Keratinocyte (primary cell): Measurements from ENCODE around the gene SAC3D1. TPM values are rescaled to one million over a fixed set of nuclear protein-coding genes. Genes with fewer than 3 reads are reported as not detected.

ENCODE experiments used
- DNase-seq: peaks from one replicate; pipeline ENCODE4 v3.0.0-alpha.2; 2011; ENCODE audit warnings: low read depth, missing footprints, low spot score
- FAIRE-seq: peaks from 2 replicates; lab custom pipeline; 2011; peaks lifted over from hg19 to GRCh38; lab: Jason Lieb, UNC
- H2AFZ ChIP-seq: 2 replicates; pipeline ENCODE4 v1.6.0; 2012; ENCODE audit warnings: low read length, control low read depth, inconsistent platforms; ENCODE audit not compliant: control insufficient read depth
- H3K27ac ChIP-seq: 2 replicates; pipeline ENCODE4 v1.5.1; 2011; ENCODE audit warnings: low read length; ENCODE audit not compliant: control insufficient read depth, insufficient read depth
- H3K27me3 ChIP-seq: 3 replicates; pipeline ENCODE4 v1.6.0; 2011; ENCODE audit warnings: low read length; ENCODE audit not compliant: control insufficient read depth, insufficient read depth; ENCODE audit errors: extremely low read depth
- H3K36me3 ChIP-seq, 2 experiments: 2 replicates in 1 of 2; 3 replicates in 1 of 2; pipeline ENCODE4 v1.5.1; 2011; ENCODE audit warnings: low read length in 2 of 2, mild to moderate bottlenecking in 1 of 2; ENCODE audit not compliant: control insufficient read depth in 2 of 2, insufficient read depth in 2 of 2; ENCODE audit errors: extremely low read depth in 1 of 2
- H3K4me1 ChIP-seq: 3 replicates; pipeline ENCODE4 v1.5.1; 2011; ENCODE audit warnings: low read length; ENCODE audit not compliant: control insufficient read depth, insufficient read depth; ENCODE audit errors: extremely low read depth
- H3K4me2 ChIP-seq: 3 replicates; pipeline ENCODE4 v1.6.0; 2011; ENCODE audit warnings: low read depth, low read length; ENCODE audit not compliant: control insufficient read depth, insufficient read depth; ENCODE audit errors: extremely low read depth
- H3K4me3 ChIP-seq, 3 experiments: fragments of 200-600 bp in 1 of 3; sonication (generic) in 1 of 3; 2 replicates in 2 of 3; 3 replicates in 1 of 3; pipeline ENCODE4 v1.5.1; 2011 to 2016; ENCODE audit warnings: low read length in 3 of 3, mild to moderate bottlenecking in 3 of 3, control low read depth in 2 of 3, inconsistent platforms in 1 of 3, low read depth in 1 of 3, mixed read lengths in 1 of 3, mixed run types in 1 of 3, moderate library complexity in 1 of 3; ENCODE audit not compliant: control insufficient read depth in 2 of 3, insufficient read depth in 2 of 3; ENCODE audit errors: extremely low read depth in 1 of 3
- H3K79me2 ChIP-seq: 2 replicates; pipeline ENCODE4 v1.6.0; 2012; ENCODE audit warnings: low read length; ENCODE audit not compliant: control insufficient read depth, insufficient read depth
- H3K9ac ChIP-seq: 3 replicates; pipeline ENCODE4 v1.6.0; 2011; ENCODE audit warnings: low read length; ENCODE audit not compliant: control insufficient read depth, insufficient read depth; ENCODE audit errors: extremely low read depth
- H3K9me1 ChIP-seq: 3 replicates; pipeline ENCODE4 v1.6.0; 2011; ENCODE audit warnings: low read length; ENCODE audit not compliant: control insufficient read depth, insufficient read depth; ENCODE audit errors: extremely low read depth
- H3K9me3 ChIP-seq: 2 replicates; pipeline ENCODE4 v1.5.1; 2012; ENCODE audit warnings: low read depth, low read length; ENCODE audit not compliant: control insufficient read depth
- H4K20me1 ChIP-seq: 3 replicates; pipeline ENCODE4 v1.6.0; 2011; ENCODE audit warnings: low read length; ENCODE audit not compliant: control insufficient read depth, insufficient read depth; ENCODE audit errors: extremely low read depth
- CTCF ChIP-seq, 3 experiments: IDR thresholded peaks in 1 of 3; conservative IDR thresholded peaks in 1 of 3; optimal IDR thresholded peaks in 1 of 3; 2 replicates in 2 of 3; 3 replicates in 1 of 3; pipeline versions ENCODE3 to v1.5.1; 2011; ENCODE audit warnings: low read length in 3 of 3, mild to moderate bottlenecking in 3 of 3, moderate library complexity in 2 of 3, control low read depth in 1 of 3, inconsistent platforms in 1 of 3; ENCODE audit not compliant: insufficient read depth in 2 of 3; ENCODE audit errors: extremely low read depth in 1 of 3
- EZH2 ChIP-seq: IDR thresholded peaks from one replicate; pipeline ENCODE4 v1.6.1; 2012; ENCODE audit warnings: inconsistent platforms, mild to moderate bottlenecking, low read length, moderate library complexity
- dilution Hi-C: fragments of 300-500 bp; cut with MboI; formaldehyde crosslinking; loops from one replicate; pipeline ENCODE4 v1.7.0; 2020; ENCODE audit warnings: low sequenced_read_pairs; ENCODE audit not compliant: extremely low pct_ligation_motif_present
- polyA plus RNA-seq, 5 experiments: library from polyadenylated mRNA; depleted of rRNA in 3 of 5; stranded (reverse) in 3 of 5; stranded (forward) in 1 of 5; unstranded in 1 of 5; fragments of >200 nt; gene quantifications; 1 replicate in 1 of 5; 2 replicates in 3 of 5; 3 replicates in 1 of 5; pipeline versions ENCODE4 v1.2.1 to v1.2.3, GENCODE V29; 2011 to 2012; ENCODE audit warnings: missing spikeins in 2 of 5, low read depth in 1 of 5, low replicate concordance in 1 of 5

SAC3D1 gene
- polyA plus RNA-seq, 1 donor (not counting 4 experiments of a cell fraction or from before 2014, with no cell fraction given), result 4.9 TPM

GRCh38 chr11:65034423-65034822 is 6.6 kb upstream of the SAC3D1 start:
- Histone ChIP-seq H3K4me1 (no peaks in the 10 kb centered on the region), H3K36me3 (peaks cover 4 to 17% of the 10 kb centered on the region in 2 experiments), H3K79me2 (no peaks in the 10 kb centered on the region), H3K4me2 (no peak overlapping the region), H3K27ac (no peak overlapping the region), H3K9me1 (no peaks in the 10 kb centered on the region), H3K4me3 (no peak overlapping the region), H3K9ac (no peak overlapping the region), H3K27me3 (no peaks in the 10 kb centered on the region), H4K20me1 (no peaks in the 10 kb centered on the region), H3K9me3 (no peaks in the 10 kb centered on the region), H2AFZ (no peak overlapping the region)
- FAIRE-seq, result no peak
- DNase-seq, result no peak
- no peak for TF ChIP-seq EZH2
- no peak for TF ChIP-seq CTCF (optimal IDR thresholded peaks at IDR 0.05 in 1 of 3, IDR thresholded peaks at IDR 0.05 in 1 of 3, conservative IDR thresholded peaks at IDR 0.05 in 1 of 3; ENCODE audit: extremely low read depth in 1 of 3, insufficient read depth in 2 of 3, low read length in 3 of 3)
- dilution Hi-C loops, result no loop called here

GRCh38 chr11:65035579-65035978 is 5.4 kb upstream of the SAC3D1 start:
- no peak for DNase-seq
- Histone ChIP-seq H4K20me1 (no peaks in the 10 kb centered on the region), H3K4me3 (no peak overlapping the region), H3K9ac (no peak overlapping the region), H3K79me2 (no peaks in the 10 kb centered on the region), H2AFZ (no peak overlapping the region), H3K36me3 (peaks cover 4 to 17% of the 10 kb centered on the region in 2 experiments), H3K27me3 (no peaks in the 10 kb centered on the region), H3K9me3 (no peaks in the 10 kb centered on the region), H3K27ac (no peak overlapping the region), H3K4me2 (no peak overlapping the region), H3K4me1 (peaks cover 3% of the 10 kb centered on the region), H3K9me1 (no peaks in the 10 kb centered on the region)
- TF ChIP-seq EZH2 (no peak), CTCF (optimal IDR thresholded peaks at IDR 0.05 in 1 of 3, IDR thresholded peaks at IDR 0.05 in 1 of 3, conservative IDR thresholded peaks at IDR 0.05 in 1 of 3; ENCODE audit: extremely low read depth in 1 of 3, insufficient read depth in 2 of 3, low read length in 3 of 3) (no peak)
- dilution Hi-C loops, result no loop called here
- no peak for FAIRE-seq
